IMR-90 (cell line): ENCODE data around the gene SIM1. TPM values are rescaled to one million over a fixed set of nuclear protein-coding genes. Genes with fewer than 3 reads are reported as not detected.
A peak's percentile ranks its signal among the peaks of the same experiment; 100 is the strongest.

ENCODE experiments used
- ATAC-seq: fragments of 200-7000 bp; cut with Tn5 transposase; 2 replicates; pipeline ENCODE4 v1.9.1; 2020; ENCODE audit warnings: low read depth, mild to moderate bottlenecking, moderate library complexity
- BruUV-seq: library from RNA; stranded (reverse); fragments of 400-500 nt; replicated peaks from 2 replicates; lab custom pipeline; 2021; lab: Mats Ljungman, UMichigan
- CTCF ChIA-PET: fragments of 300-600 bp; formaldehyde crosslinking; extraction: SDS; loops from one replicate; lab custom pipeline; 2021; ENCODE audit warnings: antibody characterized with exemption; lab: Yijun Ruan, JAX
- POLR2A ChIA-PET: fragments of 300-600 bp; sonication (Branson Sonifier 250); formaldehyde crosslinking; loops from one replicate; lab custom pipeline; 2022; ENCODE audit warnings: antibody characterized with exemption; ENCODE audit not compliant: unreplicated experiment; lab: Charles Lee
- DNase-seq: peaks from one replicate; pipeline ENCODE4 v3.0.0; 2013
- H2AFZ ChIP-seq: replicated peaks from 2 replicates; pipeline ENCODE3; 2013; ENCODE audit warnings: low read length, mild to moderate bottlenecking; ENCODE audit not compliant: poor library complexity
- H2AK5ac ChIP-seq: 2 replicates; pipeline ENCODE4 v1.6.1; 2013; ENCODE audit warnings: low read depth, low read length, inconsistent platforms
- H2AK9ac ChIP-seq: replicated peaks from 2 replicates; pipeline ENCODE3; 2013; ENCODE audit warnings: mild to moderate bottlenecking, low read depth, low read length, moderate library complexity; ENCODE audit not compliant: poor library complexity
- H2BK120ac ChIP-seq: 2 replicates; pipeline ENCODE4 v1.6.1; 2013; ENCODE audit warnings: low read depth, low read length, inconsistent platforms
- H2BK15ac ChIP-seq: 3 replicates; pipeline ENCODE4 v1.6.1; 2013; ENCODE audit warnings: low read depth, low read length, inconsistent platforms
- H2BK20ac ChIP-seq: 2 replicates; pipeline ENCODE4 v1.6.1; 2013; ENCODE audit warnings: low read depth, mild to moderate bottlenecking, inconsistent platforms, low read length, moderate library complexity
- H2BK5ac ChIP-seq: 2 replicates; pipeline ENCODE4 v1.6.1; 2013; ENCODE audit warnings: mild to moderate bottlenecking, low read depth, low read length, inconsistent platforms; ENCODE audit not compliant: poor library complexity, severe bottlenecking
- H3K14ac ChIP-seq: replicated peaks from 2 replicates; pipeline ENCODE4 v1.6.1; 2013; ENCODE audit warnings: low read depth, low read length, inconsistent platforms
- H3K18ac ChIP-seq: 2 replicates; pipeline ENCODE4 v1.6.1; 2013; ENCODE audit warnings: low read depth, low read length, control low read depth
- H3K23ac ChIP-seq: 2 replicates; pipeline ENCODE4 v1.6.1; 2013; ENCODE audit warnings: low read depth, low read length, inconsistent platforms
- H3K27ac ChIP-seq: 2 replicates; pipeline ENCODE4 v1.5.1; 2013; ENCODE audit warnings: mild to moderate bottlenecking, control low read depth, low read length; ENCODE audit not compliant: insufficient read depth
- H3K27me3 ChIP-seq: 2 replicates; pipeline ENCODE4 v1.6.1; 2013; ENCODE audit warnings: low read length; ENCODE audit not compliant: control insufficient read depth, insufficient read depth
- H3K36me3 ChIP-seq: 2 replicates; pipeline ENCODE4 v1.6.1; 2013; ENCODE audit warnings: low read length, mixed read lengths; ENCODE audit not compliant: control insufficient read depth, insufficient read depth
- H3K4ac ChIP-seq: 2 replicates; pipeline ENCODE4 v1.6.1; 2013; ENCODE audit warnings: low read depth, low read length, inconsistent platforms
- H3K4me1 ChIP-seq: 2 replicates; pipeline ENCODE4 v1.6.1; 2013; ENCODE audit warnings: low read length, mixed read lengths; ENCODE audit not compliant: control insufficient read depth, insufficient read depth
- H3K4me2 ChIP-seq: 2 replicates; pipeline ENCODE4 v1.6.1; 2013; ENCODE audit warnings: low read depth, mild to moderate bottlenecking, control low read depth, low read length, moderate library complexity
- H3K4me3 ChIP-seq: 2 replicates; pipeline ENCODE4 v1.5.1; 2013; ENCODE audit warnings: low read depth, mild to moderate bottlenecking, control low read depth, low read length, moderate library complexity; ENCODE audit not compliant: insufficient read depth
- H3K56ac ChIP-seq: 2 replicates; pipeline ENCODE4 v1.6.1; 2013; ENCODE audit warnings: low read length, inconsistent platforms; ENCODE audit not compliant: insufficient read depth; ENCODE audit errors: extremely low read depth
- H3K79me1 ChIP-seq, 2 experiments: 2 replicates each; pipeline ENCODE4 v1.6.1; 2013; ENCODE audit warnings: low read length in 2 of 2, inconsistent platforms in 1 of 2, low read depth in 1 of 2
- H3K9ac ChIP-seq: 2 replicates; pipeline ENCODE4 v1.6.1; 2013; ENCODE audit warnings: low read depth, low read length, control low read depth
- H3K9me1 ChIP-seq: 2 replicates; pipeline ENCODE4 v1.6.1; 2013; ENCODE audit warnings: low read length, inconsistent platforms; ENCODE audit not compliant: insufficient read depth
- H3K9me3 ChIP-seq: 2 replicates; pipeline ENCODE4 v1.6.1; 2013; ENCODE audit warnings: low read length; ENCODE audit not compliant: control insufficient read depth, insufficient read depth
- H4K20me1 ChIP-seq: 2 replicates; pipeline ENCODE4 v1.6.1; 2013; ENCODE audit warnings: low read length, inconsistent platforms; ENCODE audit not compliant: insufficient read depth
- H4K5ac ChIP-seq: 2 replicates; pipeline ENCODE4 v1.6.1; 2013; ENCODE audit warnings: mild to moderate bottlenecking, low read depth, low read length, control low read depth
- H4K8ac ChIP-seq, 2 experiments: 2 replicates each; pipeline ENCODE4 v1.6.1; 2013; ENCODE audit warnings: low read depth in 2 of 2, low read length in 2 of 2, control low read depth in 1 of 2, inconsistent platforms in 1 of 2
- H4K91ac ChIP-seq: 2 replicates; pipeline ENCODE4 v1.6.1; 2013; ENCODE audit warnings: low read depth, low read length, inconsistent platforms; ENCODE audit not compliant: insufficient read depth
- BHLHE40 ChIP-seq: fragments of 150-350 bp; IDR thresholded peaks from 2 replicates; pipeline ENCODE4 v1.6.1; 2016; ENCODE audit warnings: mild to moderate bottlenecking, low read depth, low read length
- RCOR1 ChIP-seq: IDR thresholded peaks from 2 replicates; pipeline ENCODE4 v1.6.1; 2012; ENCODE audit warnings: mild to moderate bottlenecking, low read length, improper control_type of control experiment; ENCODE audit not compliant: insufficient replicate concordance
- WGBS, 2 experiments: methylation state at CpG; one replicate each; pipeline versions ENCODE4 v1.1.5 to v1.1.7; 2013; ENCODE audit warnings: missing lambda C conversion rate in 2 of 2; ENCODE audit not compliant: insufficient read length in 1 of 2; ENCODE audit errors: extremely low coverage in 2 of 2; 5-methylcytosine and 5-hydroxymethylcytosine counted together
- dilution Hi-C: fragments of 300-500 bp; cut with HindIII; formaldehyde crosslinking; loops from one replicate; pipeline ENCODE4 v1.14.3; 2018; ENCODE audit warnings: low sequenced_read_pairs; ENCODE audit not compliant: unreplicated experiment
- in situ Hi-C: fragments of 300-500 bp; cut with MboI; formaldehyde crosslinking; loops from 3 replicates; pipeline ENCODE4 v1.14.3; 2019; ENCODE audit warnings: low sequenced_read_pairs, inconsistent platforms, mixed read lengths
- intact Hi-C: fragments of 100-400 bp; cut with micrococcal nuclease; formaldehyde crosslinking; loops from 2 replicates; pipeline ENCODE4 v1.10.0; 2022
- polyA plus RNA-seq, 3 experiments: library from polyadenylated mRNA; depleted of rRNA; stranded (reverse); fragments of >200 nt; gene quantifications; 2 replicates each; pipeline ENCODE4 v1.2.3, GENCODE V29; 2012; ENCODE audit warnings: low replicate concordance in 1 of 3
- total RNA-seq: library from RNA; depleted of rRNA; stranded (reverse); fragments of >200 nt; gene quantifications from 2 replicates; pipeline ENCODE4 v1.2.3, GENCODE V29; 2012

The SIM1 gene
- total and polyA plus RNA-seq, 2 of the 4 experiments (the other 2 are of a cell fraction), result not detected

DNA sequence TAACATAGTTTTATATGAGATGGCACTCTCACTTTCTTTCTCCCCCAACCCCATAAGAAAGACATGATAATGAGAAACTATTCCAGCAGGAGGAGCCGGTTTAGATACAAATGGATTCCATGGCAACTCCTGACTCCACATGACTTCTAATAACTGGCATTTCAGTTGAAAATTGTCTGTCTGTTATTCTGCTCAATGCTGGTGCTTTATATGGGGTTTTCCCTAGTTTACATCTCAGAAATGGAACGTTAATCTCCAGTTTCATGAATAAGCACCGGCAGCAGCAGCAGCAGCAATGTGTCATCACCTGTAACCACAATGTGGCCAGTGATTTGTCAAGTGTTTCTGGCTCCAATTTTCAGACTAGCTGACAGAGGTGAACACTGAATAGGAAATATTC lies 8.0 kb upstream of the SIM1 start:
- ChIA-PET CTCF (interaction anchor here (1.9 kb wide), 1 partner anchor 355 kb away, joined by 5 read pairs; no protein-coding TSS in a partner anchor), POLR2A (no interaction called here)
- Histone ChIP-seq H3K56ac (no peak overlapping the region), H2AFZ (no peak overlapping the region), H3K4ac (no peak overlapping the region), H3K27me3 (peaks cover 70% of the 10 kb centered on the region), H3K18ac (no peak overlapping the region), H4K5ac (no peak overlapping the region), H2BK15ac (no peak overlapping the region), H3K36me3 (no peaks in the 10 kb centered on the region), H3K79me1 (no peaks in the 10 kb centered on the region), H2BK5ac (no peak overlapping the region), H3K14ac (no peak overlapping the region), H3K9me3 (peaks cover 11% of the 10 kb centered on the region), H2BK20ac (no peak overlapping the region), H4K20me1 (no peaks in the 10 kb centered on the region; the same call in 1 of the 2 replicates), H3K4me2 (no peak overlapping the region), H2AK5ac (no peak overlapping the region), H2BK120ac (no peak overlapping the region), H3K9ac (no peak overlapping the region), H3K27ac (no peak overlapping the region), H4K8ac (no peak overlapping the region), H3K23ac (no peak overlapping the region), H2AK9ac (no peak overlapping the region), H3K4me1 (no peaks in the 10 kb centered on the region), H3K9me1 (no peaks in the 10 kb centered on the region), H3K4me3 (no peak overlapping the region), H4K91ac (no peak overlapping the region)
- dilution Hi-C loops (loop anchor here (25.0 kb wide), 1 partner anchor 360 kb away; no protein-coding TSS in a partner anchor), in situ Hi-C loops (loop anchor here (25.0 kb wide), 1 partner anchor 885 kb away; no protein-coding TSS in a partner anchor), intact Hi-C loops (loop anchor here (5.0 kb wide), 1 partner anchor 205 kb away; no protein-coding TSS in a partner anchor)
- BruUV-seq, result no TSS peak
- no peak for ATAC-seq
- no peak for TF ChIP-seq RCOR1
- 0 out of 2 replicates have a peak, but pooled peaks have one; percentile 23 for TF ChIP-seq BHLHE40
- WGBS, 2 experiments, result no CpG with 5 or more reads among the region's 3 CpGs
- peak; percentile 64 for DNase-seq
